NCI-H2107 treated with DMSO at 0.1 percent for 48 hours (cell line): ENCODE results near the gene SPDYE17.
A peak's percentile ranks its signal among the peaks of the same experiment; 100 is the strongest.
"Not testable (repeated sequence)": the region's sequence is repeated elsewhere in the genome, so short reads cannot be mapped to it uniquely, and the experiment has no call there.

Experiments used
- DNase-seq: peaks from one replicate; lab custom pipeline; 2025; ENCODE audit not compliant: unreplicated experiment; lab: John Stamatoyannopoulos, UW

SPDYE17 gene

GRCh38 chr7:76998764-76999450 is 33.3 kb downstream of the SPDYE17 start:
- peak; percentile 43 for DNase-seq

- no peak for DNase-seq
Measured at GRCh38 chr7:76998285-76998589, 33.9 kb downstream of the SPDYE17 start.

- no peak for DNase-seq
Measured at GRCh38 chr7:76997381-76998284, 34.5 kb downstream of the SPDYE17 start.

GRCh38 chr7:76996932-76997331 is 35.2 kb downstream of the SPDYE17 start:
- not testable (repeated sequence) for DNase-seq

GRCh38 chr7:76994286-76994685 is 37.9 kb downstream of the SPDYE17 start:
- not testable (repeated sequence) for DNase-seq

- DNase-seq = not testable (repeated sequence)
Measured at GRCh38 chr7:76993831-76994230, 38.3 kb downstream of the SPDYE17 start.

- DNase-seq = not testable (repeated sequence)
Measured at GRCh38 chr7:76992871-76993270, 39.3 kb downstream of the SPDYE17 start.

GRCh38 chr7:76992204-76992603 is 40.0 kb downstream of the SPDYE17 start:
- DNase-seq = not testable (repeated sequence)

- not testable (repeated sequence) for DNase-seq
Measured at GRCh38 chr7:76990202-76990601, 42.0 kb downstream of the SPDYE17 start.

GRCh38 chr7:76985924-76986717 is 46.0 kb downstream of the SPDYE17 start:
- not testable (repeated sequence) for DNase-seq

- DNase-seq = not testable (repeated sequence)
Measured at GRCh38 chr7:76984784-76985136, 47.4 kb downstream of the SPDYE17 start.

- DNase-seq = not testable (repeated sequence)
Measured at GRCh38 chr7:76983937-76984783, 48.0 kb downstream of the SPDYE17 start.

GRCh38 chr7:76983333-76983732 is 48.8 kb downstream of the SPDYE17 start:
- not testable (repeated sequence) for DNase-seq

- DNase-seq = not testable (repeated sequence)
Measured at GRCh38 chr7:76982501-76982900, 49.7 kb downstream of the SPDYE17 start.

GRCh38 chr7:76981187-76981970 is 50.8 kb downstream of the SPDYE17 start:
- not testable (repeated sequence) for DNase-seq

GRCh38 chr7:76980576-76980975 is 51.6 kb downstream of the SPDYE17 start:
- not testable (repeated sequence) for DNase-seq

GRCh38 chr7:76977761-76978367 is 54.3 kb downstream of the SPDYE17 start:
- not testable (repeated sequence) for DNase-seq

GRCh38 chr7:76974793-76975579 is 57.2 kb downstream of the SPDYE17 start:
- DNase-seq = not testable (repeated sequence)
